Testis (tissue), 3 donors: ENCODE data around the gene HMCN2. TPM values are rescaled to one million over a fixed set of nuclear protein-coding genes. Genes with fewer than 3 reads are reported as not detected.
"Not testable (repeated sequence)": the region's sequence is repeated elsewhere in the genome, so short reads cannot be mapped to it uniquely, and the experiment has no call there.

Source experiments
- DNase-seq: peaks from one replicate; pipeline ENCODE4 v3.0.0-alpha.2; 2019
- H3K27ac ChIP-seq, 2 donors: fragments of 200-600 bp; sonication (generic); one replicate each; pipeline ENCODE4 v1.5.1; 2019
- H3K27me3 ChIP-seq: fragments of 200-600 bp; sonication (generic); one replicate; pipeline ENCODE4 v1.5.1; 2019
- H3K36me3 ChIP-seq: fragments of 200-600 bp; sonication (generic); one replicate; pipeline ENCODE4 v1.5.1; 2017; ENCODE audit warnings: low read depth; ENCODE audit errors: missing control alignments
- H3K4me1 ChIP-seq: fragments of 200-600 bp; sonication (generic); one replicate; pipeline ENCODE4 v1.5.1; 2019
- H3K4me3 ChIP-seq, 2 donors: fragments of 200-600 bp; sonication (generic); one replicate each; pipeline ENCODE4 v1.5.1; 2017 to 2019
- H3K9me3 ChIP-seq: fragments of 200-600 bp; sonication (generic); one replicate; pipeline ENCODE4 v1.5.1; 2017
- POLR2A ChIP-seq: fragments of 450-650 bp; IDR thresholded peaks from one replicate; pipeline ENCODE4 v1.6.1; 2017; ENCODE audit warnings: antibody characterized with exemption, mild to moderate bottlenecking, moderate library complexity
- WGBS, 2 donors: methylation state at CpG; one replicate each; pipeline ENCODE4 v1.1.5; 2018; 5-methylcytosine and 5-hydroxymethylcytosine counted together
- intact Hi-C: fragments of 100-400 bp; cut with DNase I; formaldehyde crosslinking; loops from one replicate; pipeline ENCODE4 v1.15.1; 2023; ENCODE audit warnings: low total_unique reads
- polyA plus RNA-seq: library from polyadenylated mRNA; stranded (reverse); fragments of 350-450 nt; fragmentation: Illumina TruSeq; extraction: RNeasy Lipid Tissue Mini Kit (QIAGEN cat#74804); gene quantifications from one replicate; pipeline ENCODE4 v1.2.3, GENCODE V29; 2014; ENCODE audit warnings: low read depth, low replicate concordance; ENCODE audit not compliant: insufficient read depth
- total RNA-seq, 2 donors: library from RNA; depleted of rRNA; stranded (reverse); fragments of >200 nt; gene quantifications; one replicate each; pipeline ENCODE4 v1.2.3, GENCODE V29; 2016
- TF ChIP-seq, protein P1 (sequence below), 3 experiments: fragments of 450-650 bp in 2 of 3; fragments of 200-600 bp in 1 of 3; sonication (generic) in 1 of 3; IDR thresholded peaks; one replicate each; pipeline ENCODE4 v1.5.1; 2016 to 2019; ENCODE audit warnings: antibody characterized with exemption in 3 of 3, mild to moderate bottlenecking in 2 of 3, moderate library complexity in 1 of 3

HMCN2 gene
- total and polyA plus RNA-seq, 3 donors from 2014 or later = 10.2 to 17.7 (median 15.5) TPM

DNA sequence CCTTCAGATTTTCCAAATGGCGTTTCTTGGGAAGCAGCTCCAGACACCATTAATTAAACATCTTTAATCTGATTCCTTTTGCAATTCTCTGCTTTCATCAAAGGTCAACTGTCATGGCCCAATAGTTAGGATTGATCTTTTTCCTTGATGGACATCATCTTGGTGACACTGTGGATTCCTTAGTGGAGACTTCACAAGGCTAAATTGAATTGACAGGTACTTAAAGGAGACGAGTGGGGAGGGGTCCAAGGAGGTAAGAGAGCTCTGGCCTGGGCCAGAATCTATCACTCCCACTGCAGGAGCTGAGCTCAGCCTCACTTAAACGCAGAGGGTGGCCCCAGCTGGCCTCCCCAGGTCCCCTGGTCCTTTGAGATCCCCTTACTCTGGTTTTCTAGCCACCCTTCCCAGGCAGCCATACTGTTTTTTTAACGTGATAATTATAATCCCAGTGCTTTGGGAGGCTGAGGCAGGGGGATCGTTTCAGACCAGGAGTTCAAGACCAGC, 9.9 kb upstream of the HMCN2 start:
- no peaks in the 10 kb centered on the region for H3K9me3 ChIP-seq
- intact Hi-C loops = no loop called here
- no peak for DNase-seq
- no peaks in the 10 kb centered on the region for H3K36me3 ChIP-seq
- no peak overlapping the region for H3K4me3 ChIP-seq
- WGBS, 2 donors = 54 to 61% methylated on average over 5 of the region's 5 CpGs
- TF ChIP-seq POLR2A = no peak
- TF ChIP-seq, protein P1, sequence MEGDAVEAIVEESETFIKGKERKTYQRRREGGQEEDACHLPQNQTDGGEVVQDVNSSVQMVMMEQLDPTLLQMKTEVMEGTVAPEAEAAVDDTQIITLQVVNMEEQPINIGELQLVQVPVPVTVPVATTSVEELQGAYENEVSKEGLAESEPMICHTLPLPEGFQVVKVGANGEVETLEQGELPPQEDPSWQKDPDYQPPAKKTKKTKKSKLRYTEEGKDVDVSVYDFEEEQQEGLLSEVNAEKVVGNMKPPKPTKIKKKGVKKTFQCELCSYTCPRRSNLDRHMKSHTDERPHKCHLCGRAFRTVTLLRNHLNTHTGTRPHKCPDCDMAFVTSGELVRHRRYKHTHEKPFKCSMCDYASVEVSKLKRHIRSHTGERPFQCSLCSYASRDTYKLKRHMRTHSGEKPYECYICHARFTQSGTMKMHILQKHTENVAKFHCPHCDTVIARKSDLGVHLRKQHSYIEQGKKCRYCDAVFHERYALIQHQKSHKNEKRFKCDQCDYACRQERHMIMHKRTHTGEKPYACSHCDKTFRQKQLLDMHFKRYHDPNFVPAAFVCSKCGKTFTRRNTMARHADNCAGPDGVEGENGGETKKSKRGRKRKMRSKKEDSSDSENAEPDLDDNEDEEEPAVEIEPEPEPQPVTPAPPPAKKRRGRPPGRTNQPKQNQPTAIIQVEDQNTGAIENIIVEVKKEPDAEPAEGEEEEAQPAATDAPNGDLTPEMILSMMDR (IDR thresholded peaks at IDR 0.05) = no peak
- H3K27ac ChIP-seq = no peak overlapping the region
- H3K27me3 ChIP-seq = no peaks in the 10 kb centered on the region
- no peaks in the 10 kb centered on the region for H3K4me1 ChIP-seq

- no peak for DNase-seq
- 77 to 83% methylated on average over 2 of the region's 2 CpGs for WGBS, 2 donors
- Histone ChIP-seq H3K4me3 (no peak overlapping the region), H3K36me3 (no peaks in the 10 kb centered on the region), H3K9me3 (no peaks in the 10 kb centered on the region), H3K27me3 (no peaks in the 10 kb centered on the region), H3K27ac (no peak overlapping the region), H3K4me1 (no peaks in the 10 kb centered on the region)
- intact Hi-C loops = no loop called here
- TF ChIP-seq, protein P1 (IDR thresholded peaks at IDR 0.05) = no peak
- no peak for TF ChIP-seq POLR2A
Observed at GRCh38 chr9:130256644-130257043, 8.9 kb upstream of the HMCN2 start.

DNA sequence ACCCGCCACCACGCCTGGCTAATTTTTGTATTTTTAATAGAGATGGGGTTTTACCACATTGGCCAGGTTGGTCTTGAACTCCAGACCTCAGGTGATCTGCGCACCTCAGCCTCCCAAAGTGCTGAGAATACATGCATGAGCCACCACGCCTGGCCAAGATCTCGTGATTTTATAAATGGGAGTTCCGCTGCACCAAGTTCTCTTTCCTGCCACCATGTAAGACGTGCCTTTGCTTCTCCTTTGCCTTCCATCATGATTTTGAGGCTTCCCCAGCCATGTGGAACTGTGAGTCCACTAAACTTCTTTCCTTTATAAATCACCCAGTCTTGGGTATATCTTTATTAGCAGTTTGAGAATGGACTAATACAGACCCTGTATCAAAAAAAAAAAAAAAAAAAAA, 7.4 kb upstream of the HMCN2 start:
- intact Hi-C loops, DNase-seq, H3K4me3 ChIP-seq, H3K27ac ChIP-seq, H3K36me3 ChIP-seq, H3K4me1 ChIP-seq, H3K27me3 ChIP-seq, H3K9me3 ChIP-seq: not testable (repeated sequence)
- 90 to 97% methylated on average over 7 of the region's 7 CpGs for WGBS, 2 donors

- H3K27ac ChIP-seq = no peak overlapping the region
- H3K4me3 ChIP-seq = no peak overlapping the region
- intact Hi-C loops = no loop called here
- no peaks in the 10 kb centered on the region for H3K9me3 ChIP-seq
- TF ChIP-seq, protein P1 (IDR thresholded peaks at IDR 0.05) = no peak
- TF ChIP-seq POLR2A = no peak
- whole genome bisulfite sequencing, 2 donors = 88 to 89% methylated on average over 4 of the region's 4 CpGs
- H3K27me3 ChIP-seq = no peaks in the 10 kb centered on the region
- H3K4me1 ChIP-seq = no peaks in the 10 kb centered on the region
- H3K36me3 ChIP-seq = no peaks in the 10 kb centered on the region
- DNase-seq = no peak
Observed at GRCh38 chr9:130259044-130259443, 6.5 kb upstream of the HMCN2 start.

- intact Hi-C loops = no loop called here
- TF ChIP-seq, protein P1 (IDR thresholded peaks at IDR 0.05) = no peak
- no peak for TF ChIP-seq POLR2A
- WGBS, 2 donors = 70% methylated on average over 15 to 16 of the region's 16 CpGs
Observed at GRCh38 chr9:130260816-130261765, 4.5 kb upstream of the HMCN2 start.

More at GRCh38 chr9:130260816-130261765, 4.5 kb upstream of the HMCN2 start:
- H3K36me3 ChIP-seq = no peaks in the 10 kb centered on the region
- no peaks in the 10 kb centered on the region for H3K27me3 ChIP-seq
- H3K9me3 ChIP-seq = no peaks in the 10 kb centered on the region
- H3K4me1 ChIP-seq = no peaks in the 10 kb centered on the region
- DNase-seq = no peak
- no peak overlapping the region for H3K27ac ChIP-seq
- no peak overlapping the region for H3K4me3 ChIP-seq
